GM19238 (cell line): ENCODE results near the gene EFCAB6.

Experiments used
- DNase-seq: peaks from one replicate; pipeline ENCODE4 v3.0.0; 2011; ENCODE audit warnings: low spot score; ENCODE audit not compliant: insufficient read length

The EFCAB6 gene

GRCh38 chr22:43508489-43508888 is 303.6 kb downstream of the EFCAB6 start:
- DNase-seq, result no peak

GRCh38 chr22:43507235-43507634 is 304.9 kb downstream of the EFCAB6 start:
- DNase-seq, result no peak

GRCh38 chr22:43506487-43506886 is 305.6 kb downstream of the EFCAB6 start:
- no peak for DNase-seq

- no peak for DNase-seq
Measured at GRCh38 chr22:43505896-43506295, 306.2 kb downstream of the EFCAB6 start.

- DNase-seq, result no peak
Measured at GRCh38 chr22:43505423-43505822, 306.7 kb downstream of the EFCAB6 start.

- DNase-seq, result no peak
Measured at GRCh38 chr22:43504666-43505261, 307.3 kb downstream of the EFCAB6 start.

GRCh38 chr22:43504068-43504467 is 308.0 kb downstream of the EFCAB6 start:
- no peak for DNase-seq

- DNase-seq, result no peak
Measured at GRCh38 chr22:43502306-43502874, 309.7 kb downstream of the EFCAB6 start.

GRCh38 chr22:43501878-43502277 is 310.2 kb downstream of the EFCAB6 start:
- no peak for DNase-seq

GRCh38 chr22:43500792-43501785 is 311.0 kb downstream of the EFCAB6 start:
- DNase-seq, result no peak

- DNase-seq, result no peak
Measured at GRCh38 chr22:43498856-43499253, 313.2 kb downstream of the EFCAB6 start.

- no peak for DNase-seq
Measured at GRCh38 chr22:43497956-43498855, 313.9 kb downstream of the EFCAB6 start.

- DNase-seq, result no peak
Measured at GRCh38 chr22:43493297-43493696, 318.8 kb downstream of the EFCAB6 start.

GRCh38 chr22:43491737-43492136 is 320.4 kb downstream of the EFCAB6 start:
- no peak for DNase-seq

GRCh38 chr22:43491177-43491576 is 320.9 kb downstream of the EFCAB6 start:
- no peak for DNase-seq

GRCh38 chr22:43490311-43490710 is 321.8 kb downstream of the EFCAB6 start:
- no peak for DNase-seq

- no peak for DNase-seq
Measured at GRCh38 chr22:43488937-43489336, 323.2 kb downstream of the EFCAB6 start.

GRCh38 chr22:43488031-43488866 is 323.9 kb downstream of the EFCAB6 start:
- DNase-seq, result no peak

- DNase-seq, result no peak
Measured at GRCh38 chr22:43487311-43488030, 324.6 kb downstream of the EFCAB6 start.
